ENCODE measurements around the gene MFN1. TPM values are rescaled to one million over a fixed set of nuclear protein-coding genes. Genes with fewer than 3 reads are reported as not detected.
A peak's percentile ranks its signal among the peaks of the same experiment; 100 is the strongest.

Gene MFN1
- total RNA-seq, 2 experiments from 2014 or later, result 30.6 to 31.2 TPM

- Mint-ChIP-seq H3K27ac (no peak overlapping the region), H3K27me3 (no peaks in the 10 kb centered on the region), H3K9me3 (no peaks in the 10 kb centered on the region), H3K4me3 (no peak overlapping the region), H3K4me1 (no peaks in the 10 kb centered on the region), H3K36me3 (ENCODE audit: low read depth) (peaks cover 4% of the 10 kb centered on the region)
- ChIA-PET CTCF (no interaction called here), POLR2A (no interaction called here)
- no peak for DNase-seq
These were observed 71.1 kb downstream of the MFN1 start for GRCh38 chr3:179418610-179419009.

GRCh38 chr3:179421500-179421899 lies 74.0 kb downstream of the MFN1 start:
- no peak for DNase-seq

GRCh38 chr3:179425075-179425474 lies 77.6 kb downstream of the MFN1 start:
- DNase-seq, result no peak
- CTCF ChIA-PET, result no interaction called here
- POLR2A ChIA-PET, result no interaction called here
- Mint-ChIP-seq H3K27ac (no peak overlapping the region), H3K4me1 (no peaks in the 10 kb centered on the region), H3K36me3 (ENCODE audit: low read depth) (no peaks in the 10 kb centered on the region), H3K27me3 (no peaks in the 10 kb centered on the region), H3K9me3 (no peaks in the 10 kb centered on the region), H3K4me3 (no peak overlapping the region)

More at GRCh38 chr3:179421500-179421899, 74.0 kb downstream of the MFN1 start:
- no peak overlapping the region for H3K4me3 Mint-ChIP-seq
- ChIA-PET CTCF (no interaction called here), POLR2A (no interaction called here)
- H3K27me3 Mint-ChIP-seq, result no peaks in the 10 kb centered on the region
- H3K27ac Mint-ChIP-seq, result no peak overlapping the region
- no peaks in the 10 kb centered on the region for H3K4me1 Mint-ChIP-seq
- peaks cover 4% of the 10 kb centered on the region for H3K36me3 Mint-ChIP-seq (ENCODE audit: low read depth)
- no peaks in the 10 kb centered on the region for H3K9me3 Mint-ChIP-seq

GRCh38 chr3:179428876-179429548 lies 81.5 kb downstream of the MFN1 start:
- Mint-ChIP-seq H3K4me3 (no peak overlapping the region), H3K27ac (no peak overlapping the region), H3K27me3 (peaks cover 3% of the 10 kb centered on the region), H3K9me3 (no peaks in the 10 kb centered on the region), H3K4me1 (no peaks in the 10 kb centered on the region), H3K36me3 (ENCODE audit: low read depth) (no peaks in the 10 kb centered on the region)
- ChIA-PET POLR2A (no interaction called here), CTCF (no interaction called here)
- no peak for DNase-seq

- H3K4me3 Mint-ChIP-seq, result no peak overlapping the region
- CTCF ChIA-PET, result no interaction called here
- no peaks in the 10 kb centered on the region for H3K9me3 Mint-ChIP-seq
- no peak for DNase-seq
- no peaks in the 10 kb centered on the region for H3K4me1 Mint-ChIP-seq
- no peaks in the 10 kb centered on the region for H3K36me3 Mint-ChIP-seq (ENCODE audit: low read depth)
- H3K27ac Mint-ChIP-seq, result no peak overlapping the region
- POLR2A ChIA-PET, result interaction anchor here (0.6 kb wide), 1 partner anchor 22 kb away, joined by 3 read pairs; no protein-coding TSS in a partner anchor
- H3K27me3 Mint-ChIP-seq, result peaks cover 3% of the 10 kb centered on the region
These were observed 82.9 kb downstream of the MFN1 start for GRCh38 chr3:179430277-179430870.

GRCh38 chr3:179432021-179432420 lies 84.5 kb downstream of the MFN1 start:
- ChIA-PET POLR2A (no interaction called here), CTCF (no interaction called here)
- no peaks in the 10 kb centered on the region for H3K9me3 Mint-ChIP-seq
- no peaks in the 10 kb centered on the region for H3K36me3 Mint-ChIP-seq (ENCODE audit: low read depth)
- peaks cover 3% of the 10 kb centered on the region for H3K27me3 Mint-ChIP-seq
- H3K4me3 Mint-ChIP-seq, result no peak overlapping the region
- H3K27ac Mint-ChIP-seq, result no peak overlapping the region
- no peak for DNase-seq
- H3K4me1 Mint-ChIP-seq, result no peaks in the 10 kb centered on the region

GRCh38 chr3:179432451-179432850 lies 84.9 kb downstream of the MFN1 start:
- ChIA-PET CTCF (no interaction called here), POLR2A (no interaction called here)
- H3K4me3 Mint-ChIP-seq, result no peak overlapping the region

GRCh38 chr3:179436517-179436916 lies 89.0 kb downstream of the MFN1 start:
- DNase-seq, result no peak
- H3K9me3 Mint-ChIP-seq, result no peaks in the 10 kb centered on the region
- no peak overlapping the region for H3K4me3 Mint-ChIP-seq
- POLR2A ChIA-PET, result no interaction called here
- no peaks in the 10 kb centered on the region for H3K36me3 Mint-ChIP-seq (ENCODE audit: low read depth)
- H3K4me1 Mint-ChIP-seq, result peaks cover 8% of the 10 kb centered on the region
- no peak overlapping the region for H3K27ac Mint-ChIP-seq
- H3K27me3 Mint-ChIP-seq, result peaks cover 3% of the 10 kb centered on the region
- CTCF ChIA-PET, result no interaction called here

More at GRCh38 chr3:179432451-179432850, 84.9 kb downstream of the MFN1 start:
- H3K27ac Mint-ChIP-seq, result no peak overlapping the region
- no peaks in the 10 kb centered on the region for H3K36me3 Mint-ChIP-seq (ENCODE audit: low read depth)
- H3K9me3 Mint-ChIP-seq, result no peaks in the 10 kb centered on the region
- no peak for DNase-seq
- no peaks in the 10 kb centered on the region for H3K4me1 Mint-ChIP-seq
- peaks cover 3% of the 10 kb centered on the region for H3K27me3 Mint-ChIP-seq

- no peak overlapping the region for H3K27ac Mint-ChIP-seq
- no peaks in the 10 kb centered on the region for H3K36me3 Mint-ChIP-seq (ENCODE audit: low read depth)
- CTCF ChIA-PET, result no interaction called here
- no peaks in the 10 kb centered on the region for H3K9me3 Mint-ChIP-seq
- POLR2A ChIA-PET, result no interaction called here
- H3K4me1 Mint-ChIP-seq, result peaks cover 8% of the 10 kb centered on the region
- no peak overlapping the region for H3K4me3 Mint-ChIP-seq
- peaks cover 3% of the 10 kb centered on the region for H3K27me3 Mint-ChIP-seq
- peak; percentile 23 for DNase-seq
These were observed 91.3 kb downstream of the MFN1 start for GRCh38 chr3:179438841-179439240.

Other genes starting within 250 kb of the MFN1 start
- 10 to 100 TPM; 25.9 to 26.2 TPM for gene PIK3CA, start 199.4 kb upstream of the MFN1 start, total RNA-seq
- 1 to 10 TPM in 1 of 2 experiments, under 1 TPM in 1; 0.60 to 1.3 TPM for gene KCNMB3, start 96.6 kb upstream of the MFN1 start, total RNA-seq
- gene ZNF639, start 24.7 kb upstream of the MFN1 start, total RNA-seq, result 10 to 100 TPM; 29.8 to 31.5 TPM
- 1 to 10 TPM; 6.3 to 7.5 TPM for gene GNB4, start 103.8 kb downstream of the MFN1 start, total RNA-seq
- 10 to 100 TPM; 75.1 to 81.3 TPM for gene ACTL6A, start 215.2 kb downstream of the MFN1 start, total RNA-seq

Measured in activated CD4-positive, alpha-beta memory T cell treated with anti-CD3 and anti-CD28 coated beads, Interleukin-2, amount 10 ng/mL, durations not matched to agents 7 days and 5 days (primary cell).